Measurements from ENCODE around the gene TRIML1.

GRCh38 chr4:188168726-188169373, 29.6 kb downstream of the TRIML1 start:
- TF ChIP-seq CTCF (IDR thresholded peaks at IDR 0.05) (no peak), POLR2A (IDR thresholded peaks at IDR 0.05) (no peak)

All from esophagus squamous epithelium (tissue), 4 donors.